ENCODE data around the gene KDM4C. TPM values are rescaled to one million over a fixed set of nuclear protein-coding genes. Genes with fewer than 3 reads are reported as not detected.

KDM4C gene
- polyA plus RNA-seq, 2 of the 4 experiments (the other 2 are of a cell fraction): 9.6 to 15.6 TPM

GRCh38 chr9:7095058-7095457, 337.3 kb downstream of the KDM4C start:
- no peak for ATAC-seq
- Histone ChIP-seq H3K4me1 (no peaks in the 10 kb centered on the region), H3K9me3 (no peaks in the 10 kb centered on the region), H3K4me2 (no peak overlapping the region), H3K27ac (no peak overlapping the region), H3K4me3 (no peak overlapping the region)
- no peak for DNase-seq (ENCODE audit: low read depth in 1 of 2, low spot score in 1 of 2)
- ChIA-PET CTCF (interaction anchor here (1.0 kb wide), 1 partner anchor 146 kb away, joined by 3 read pairs; no protein-coding TSS in a partner anchor), POLR2A (no interaction called here)
- TF ChIP-seq HES2 (IDR thresholded peaks at IDR 0.05) (no peak), KDM1A (IDR thresholded peaks at IDR 0.05; ENCODE audit: low read depth) (no peak), ELK1 (IDR thresholded peaks at IDR 0.05; ENCODE audit: low read depth, low read length) (no peak), RFX5 (IDR thresholded peaks at IDR 0.05) (no peak), HOXB13 (CRISPR knock-in tag; IDR thresholded peaks at IDR 0.05; ENCODE audit: low read depth) (no peak), PHF8 (IDR thresholded peaks at IDR 0.05; ENCODE audit: borderline replicate concordance, low read depth) (no peak), MAX (IDR thresholded peaks at IDR 0.05) (no peak), HEYL (CRISPR knock-in tag; IDR thresholded peaks at IDR 0.05) (no peak), TP53 (CRISPR knock-in tag; IDR thresholded peaks at IDR 0.05) (no peak), HOXA7 (CRISPR knock-in tag; IDR thresholded peaks at IDR 0.05) (no peak), FOSB (CRISPR knock-in tag; IDR thresholded peaks at IDR 0.05) (no peak), JUN (IDR thresholded peaks at IDR 0.05) (no peak), ZC3H11A (IDR thresholded peaks at IDR 0.05) (no peak), ZSCAN20 (CRISPR knock-in tag; IDR thresholded peaks at IDR 0.05) (no peak), ZNF302 (CRISPR knock-in tag; IDR thresholded peaks at IDR 0.05) (no peak), CHD4 (IDR thresholded peaks at IDR 0.05; ENCODE audit: borderline replicate concordance) (no peak)
- WGBS (ENCODE audit: missing lambda C conversion rate): 85% methylated on average over 3 of the region's 3 CpGs
- FAIRE-seq: no peak

GRCh38 chr9:7097040-7097715, 339.4 kb downstream of the KDM4C start:
- Histone ChIP-seq H3K27ac (no peak overlapping the region), H3K4me1 (no peaks in the 10 kb centered on the region), H3K4me2 (no peak overlapping the region), H3K4me3 (no peak overlapping the region), H3K9me3 (no peaks in the 10 kb centered on the region)
- FAIRE-seq: no peak
- POLR2A ChIA-PET: no interaction called here
- no peak for DNase-seq (ENCODE audit: low read depth in 1 of 2, low spot score in 1 of 2)
- 93% methylated on average over 7 of the region's 7 CpGs for WGBS (ENCODE audit: missing lambda C conversion rate)
- CTCF ChIA-PET: interaction anchor here (1.2 kb wide), 1 partner anchor 21 kb away, joined by 3 read pairs; no protein-coding TSS in a partner anchor
- ATAC-seq: no peak
- no peak for TF ChIP-seq ZFP36 (IDR thresholded peaks at IDR 0.05; ENCODE audit: borderline replicate concordance, partially characterized antibody)
- no peak for TF ChIP-seq POLR2A (IDR thresholded peaks at IDR 0.05; ENCODE audit: low read length)
- no peak for TF ChIP-seq HOXB13 (CRISPR knock-in tag; IDR thresholded peaks at IDR 0.05; ENCODE audit: low read depth)
- no peak for TF ChIP-seq MYC (IDR thresholded peaks at IDR 0.05; ENCODE audit: borderline replicate concordance, low read length)
- TF ChIP-seq CHD4 (IDR thresholded peaks at IDR 0.05; ENCODE audit: borderline replicate concordance): no peak
- TF ChIP-seq EHMT2 (IDR thresholded peaks at IDR 0.05; ENCODE audit: low read depth): no peak
- no peak for TF ChIP-seq ELK1 (IDR thresholded peaks at IDR 0.05; ENCODE audit: low read depth, low read length)
- TF ChIP-seq CEBPB (IDR thresholded peaks at IDR 0.05): no peak
- TF ChIP-seq FOSB (CRISPR knock-in tag; IDR thresholded peaks at IDR 0.05): no peak
- no peak for TF ChIP-seq HMGXB4 (CRISPR knock-in tag; IDR thresholded peaks at IDR 0.05; ENCODE audit: borderline replicate concordance)
- TF ChIP-seq NPAS2 (CRISPR knock-in tag; IDR thresholded peaks at IDR 0.05; ENCODE audit: borderline replicate concordance): no peak
- no peak for TF ChIP-seq RCOR1 (IDR thresholded peaks at IDR 0.05; ENCODE audit: low read depth, low read length)
- no peak for TF ChIP-seq TP53 (CRISPR knock-in tag; IDR thresholded peaks at IDR 0.05)
- no peak for TF ChIP-seq ZC3H11A (IDR thresholded peaks at IDR 0.05)
- TF ChIP-seq BCL3 (IDR thresholded peaks at IDR 0.05): no peak
- no peak for TF ChIP-seq REST (IDR thresholded peaks at IDR 0.05)
- TF ChIP-seq RFX5 (IDR thresholded peaks at IDR 0.05): no peak
- no peak for TF ChIP-seq BHLHE40 (IDR thresholded peaks at IDR 0.05; ENCODE audit: low read depth, low read length)

Data from A549 (cell line).